GM12878 (cell line): Measurements from ENCODE around the gene ENDOV. TPM values are rescaled to one million over a fixed set of nuclear protein-coding genes. Genes with fewer than 3 reads are reported as not detected.

ENCODE experiments used
- CUX1 ChIP-seq: IDR thresholded peaks from 2 replicates; pipeline ENCODE4 v1.6.1; 2012; ENCODE audit warnings: improper control_type of control experiment, low read depth, low read length; ENCODE audit not compliant: insufficient replicate concordance
- HCFC1 ChIP-seq: fragments of 150-350 bp; IDR thresholded peaks from 2 replicates; pipeline ENCODE4 v1.6.1; 2014; ENCODE audit warnings: low read length
- IKZF1 ChIP-seq: fragments of 450-650 bp; conservative IDR thresholded peaks from 2 replicates; pipeline ENCODE4 v1.6.1; 2017; ENCODE audit warnings: antibody characterized with exemption, mild to moderate bottlenecking
- KAT2A ChIP-seq: conservative IDR thresholded peaks from 2 replicates; pipeline ENCODE4 v1.6.1; 2011; ENCODE audit warnings: low read depth, low read length; ENCODE audit not compliant: control insufficient read depth
- MYC ChIP-seq: IDR thresholded peaks from 2 replicates; pipeline ENCODE4 v1.6.1; 2011; ENCODE audit warnings: mild to moderate bottlenecking, low read length, moderate library complexity, inconsistent platforms; ENCODE audit not compliant: insufficient read depth, insufficient replicate concordance, insufficient read length, severe bottlenecking
- PAX5 ChIP-seq: IDR thresholded peaks from 2 replicates; pipeline ENCODE4 v1.6.1; 2011; ENCODE audit warnings: low read depth, low read length, borderline replicate concordance
- RELA ChIP-seq: fragments of 450-650 bp; IDR thresholded peaks from 2 replicates; pipeline ENCODE4 v1.8.0; 2014; ENCODE audit warnings: borderline replicate concordance; ENCODE audit not compliant: partially characterized antibody
- SMAD5 ChIP-seq: IDR thresholded peaks from 2 replicates; pipeline ENCODE4 v1.6.1; 2016; ENCODE audit warnings: antibody characterized with exemption, low read depth
- SPI1 ChIP-seq: IDR thresholded peaks from 2 replicates; pipeline ENCODE4 v1.6.1; 2011; ENCODE audit warnings: low read depth, mild to moderate bottlenecking, low read length, moderate library complexity, borderline replicate concordance; ENCODE audit not compliant: insufficient read depth
- SREBF2 ChIP-seq: IDR thresholded peaks from 2 replicates; pipeline ENCODE4 v1.6.1; 2012; ENCODE audit warnings: mild to moderate bottlenecking, low read length
- SUPT20H ChIP-seq: IDR thresholded peaks from 2 replicates; pipeline ENCODE4 v1.6.1; 2011; ENCODE audit warnings: low read depth, mild to moderate bottlenecking, low read length, moderate library complexity, borderline replicate concordance; ENCODE audit not compliant: control insufficient read depth
- TARDBP ChIP-seq: IDR thresholded peaks from 2 replicates; pipeline ENCODE4 v1.6.1; 2016; ENCODE audit warnings: borderline replicate concordance
- WRNIP1 ChIP-seq: IDR thresholded peaks from 2 replicates; pipeline ENCODE4 v1.6.1; 2011; ENCODE audit warnings: low read depth, low read length, improper control_type of control experiment, borderline replicate concordance
- ZBED1 ChIP-seq: IDR thresholded peaks from 2 replicates; pipeline ENCODE4 v1.6.1; 2016; ENCODE audit warnings: borderline replicate concordance
- ZBTB4 ChIP-seq: fragments of 450-650 bp; formaldehyde crosslinking; IDR thresholded peaks from 2 replicates; pipeline ENCODE4 v1.4.0; 2022; ENCODE audit warnings: mild to moderate bottlenecking, moderate library complexity
- ZNF687 ChIP-seq: fragments of 450-650 bp; IDR thresholded peaks from 2 replicates; pipeline ENCODE4 v1.6.1; 2017; ENCODE audit warnings: mild to moderate bottlenecking, moderate library complexity
- polyA plus RNA-seq, 11 experiments: library from polyadenylated mRNA; depleted of rRNA in 4 of 11; unstranded in 6 of 11; stranded (reverse) in 5 of 11; fragments of >200 nt; fragmentation: Nextera tagmentation in 4 of 11; fragmentation: Illumina TruSeq in 1 of 11; extraction: Ambion mirVana in 4 of 11; extraction: Trizol in 1 of 11; gene quantifications; 1 replicate in 1 of 11; 2 replicates in 10 of 11; pipeline versions ENCODE4 v1.2.1 to v1.2.3, GENCODE V29; 2011 to 2016; ENCODE audit warnings: inconsistent platforms in 2 of 11, missing spikeins in 2 of 11, low read depth in 1 of 11
- total RNA-seq, 4 experiments: library from RNA; depleted of rRNA in 3 of 4; stranded (reverse); fragments of >200 nt in 3 of 4; fragmentation: Illumina TruSeq in 1 of 4; extraction: Trizol in 1 of 4; gene quantifications; 2 replicates each; pipeline versions ENCODE4 v1.2.1 to v1.2.3, GENCODE V29; 2013 to 2021

Gene ENDOV
- total and polyA plus RNA-seq, 10 of the 15 experiments (the other 5 are each of a cell fraction or from before 2014, with no cell fraction given), result 0.63 to 11.9 (median 8.1) TPM

- TF ChIP-seq ZBTB4 (CRISPR knock-in tag), result no peak; the same call in 1 of the 2 replicates
- TF ChIP-seq SPI1, result no peak
- no peak for TF ChIP-seq WRNIP1
- no peak for TF ChIP-seq SUPT20H
- TF ChIP-seq ZNF687, result peak; percentile 95
- TF ChIP-seq CUX1, result no peak
- peak; percentile 19; the same call in 1 of the 2 replicates for TF ChIP-seq PAX5
- peak; percentile 19 for TF ChIP-seq RELA
- no peak for TF ChIP-seq SREBF2
- no peak for TF ChIP-seq KAT2A
- no peak for TF ChIP-seq TARDBP
- TF ChIP-seq HCFC1, result peak; percentile 47; the same call in 1 of the 2 replicates
- peak; percentile 65; the same call in 1 of the 2 replicates for TF ChIP-seq IKZF1
- no peak for TF ChIP-seq ZBED1
- TF ChIP-seq MYC, result peak; percentile 75
- TF ChIP-seq SMAD5, result peak; percentile 59
These were observed 39.8 kb downstream of the ENDOV start (continued) for GRCh38 chr17:80454557-80455335.
